Measurements from ENCODE around the gene EID2B. TPM values are rescaled to one million over a fixed set of nuclear protein-coding genes. Genes with fewer than 3 reads are reported as not detected.

EID2B gene
- polyA plus RNA-seq, 1 of the 3 experiments (the other 2 are of a cell fraction), result 6.5 TPM

Other genes starting within 250 kb of the EID2B start
- not detected in 2 replicates for gene IFNL1, start 236.4 kb downstream of the EID2B start, polyA plus RNA-seq (2012; rRNA removed)
- 0.80 and 2.7 TPM in 2 replicates for gene LRFN1, start 212.0 kb downstream of the EID2B start, polyA plus RNA-seq (2012; rRNA removed)
- gene GMFG, start 196.8 kb downstream of the EID2B start, polyA plus RNA-seq (2012; rRNA removed), result 0.21 TPM in 1 of 2 replicates, not detected in the other
- gene SAMD4B, start 190.4 kb downstream of the EID2B start, polyA plus RNA-seq (2012; rRNA removed), result 62.2 and 83.0 TPM in 2 replicates
- 57.6 and 65.3 TPM in 2 replicates for gene PAF1, start 141.7 kb downstream of the EID2B start, polyA plus RNA-seq (2012; rRNA removed)
- 32.0 and 33.1 TPM in 2 replicates for gene MED29, start 141.5 kb downstream of the EID2B start, polyA plus RNA-seq (2012; rRNA removed)
- gene ZFP36, start 126.0 kb downstream of the EID2B start, polyA plus RNA-seq (2012; rRNA removed), result 19.7 and 49.3 TPM in 2 replicates
- gene PLEKHG2, start 120.2 kb downstream of the EID2B start, polyA plus RNA-seq (2012; rRNA removed), result 13.6 and 13.8 TPM in 2 replicates
- 5,038 and 7,541 TPM in 2 replicates for gene RPS16, start 96.9 kb downstream of the EID2B start, polyA plus RNA-seq (2012; rRNA removed)
- 115 and 137 TPM in 2 replicates for gene SUPT5H, start 87.3 kb downstream of the EID2B start, polyA plus RNA-seq (2012; rRNA removed)
- gene TIMM50, start 52.0 kb downstream of the EID2B start, polyA plus RNA-seq (2012; rRNA removed), result 83.8 and 98.1 TPM in 2 replicates
- 4.7 and 4.8 TPM in 2 replicates for gene DLL3, start 33.9 kb downstream of the EID2B start, polyA plus RNA-seq (2012; rRNA removed)
- gene SELENOV, start 17.7 kb downstream of the EID2B start, polyA plus RNA-seq (2012; rRNA removed), result 0.08 and 0.11 TPM in 2 replicates
- 13.9 and 14.1 TPM in 2 replicates for gene EID2, start 7.3 kb upstream of the EID2B start, polyA plus RNA-seq (2012; rRNA removed)
- not detected in 2 replicates for gene LGALS13, start 69.7 kb upstream of the EID2B start, polyA plus RNA-seq (2012; rRNA removed)
- gene LGALS16, start 123.1 kb upstream of the EID2B start, polyA plus RNA-seq (2012; rRNA removed), result not detected in 2 replicates
- gene LGALS14, start 171.6 kb upstream of the EID2B start, polyA plus RNA-seq (2012; rRNA removed), result not detected in 2 replicates
- gene CLC, start 205.2 kb upstream of the EID2B start, polyA plus RNA-seq (2012; rRNA removed), result not detected in 2 replicates
- gene LEUTX, start 246.0 kb upstream of the EID2B start, polyA plus RNA-seq (2012; rRNA removed), result not detected in 2 replicates